SK-N-MC (cell line): ENCODE results near the gene TMEM170A.

ENCODE experiments used
- EZH2 ChIP-seq: fragments of 200-600 bp; sonication (generic); IDR thresholded peaks from one replicate; pipeline ENCODE4 v1.6.1; 2017; ENCODE audit warnings: antibody characterized with exemption
- POLR2AphosphoS5 ChIP-seq: IDR thresholded peaks from 2 replicates; pipeline ENCODE4 v1.6.1; 2012; ENCODE audit warnings: mild to moderate bottlenecking, low read depth, low read length, borderline replicate concordance

DNA sequence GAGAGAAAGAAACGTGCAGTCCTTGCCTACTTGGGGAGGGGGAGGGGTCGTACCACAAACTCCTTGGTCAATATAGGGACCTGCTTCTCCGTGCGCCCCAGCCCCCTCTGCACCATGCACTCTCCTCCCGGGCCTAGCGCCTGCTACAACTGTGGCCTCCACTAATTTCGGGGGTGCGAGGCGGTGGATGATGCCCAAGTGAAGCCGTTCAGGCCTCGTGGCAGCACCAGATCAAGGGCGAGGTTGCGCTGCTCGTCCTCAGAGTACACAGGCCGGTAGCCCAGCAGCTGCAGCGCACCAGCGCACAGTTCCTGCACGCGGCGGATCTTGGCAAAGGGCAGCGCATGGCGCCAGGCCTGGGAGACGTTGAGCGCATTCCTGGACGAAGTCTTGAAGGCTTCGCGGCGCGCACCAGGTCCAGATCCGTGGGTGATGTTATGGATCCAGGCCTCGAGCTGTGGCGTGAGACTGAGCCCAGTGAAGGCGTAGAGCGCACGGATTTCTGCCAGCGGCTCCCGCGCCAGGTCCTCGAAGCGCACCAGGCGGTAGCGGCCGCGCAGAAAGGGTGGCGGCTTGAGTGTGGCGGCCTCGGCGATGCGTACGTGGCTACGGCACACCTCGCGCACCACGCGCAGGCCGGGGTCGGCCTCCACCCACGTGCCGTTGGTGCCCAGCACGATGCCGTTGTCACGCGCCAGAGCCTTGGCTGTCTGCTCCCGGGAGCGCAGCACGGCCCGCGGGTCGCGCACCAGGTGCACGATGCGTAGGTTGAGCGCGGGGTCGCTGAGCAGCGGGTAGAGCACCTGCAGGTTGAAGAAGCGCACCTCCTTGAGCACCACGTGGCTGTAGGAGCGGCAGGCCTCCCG lies 14.2 kb upstream of the TMEM170A start:
- TF ChIP-seq EZH2 (no peak), POLR2AphosphoS5 (no peak)
